ENCODE measurements around the gene MAPKAPK2. TPM values are rescaled to one million over a fixed set of nuclear protein-coding genes. Genes with fewer than 3 reads are reported as not detected.

MAPKAPK2 gene
- total RNA-seq, 1 experiment from 2014 or later: 51.1 TPM

DNA sequence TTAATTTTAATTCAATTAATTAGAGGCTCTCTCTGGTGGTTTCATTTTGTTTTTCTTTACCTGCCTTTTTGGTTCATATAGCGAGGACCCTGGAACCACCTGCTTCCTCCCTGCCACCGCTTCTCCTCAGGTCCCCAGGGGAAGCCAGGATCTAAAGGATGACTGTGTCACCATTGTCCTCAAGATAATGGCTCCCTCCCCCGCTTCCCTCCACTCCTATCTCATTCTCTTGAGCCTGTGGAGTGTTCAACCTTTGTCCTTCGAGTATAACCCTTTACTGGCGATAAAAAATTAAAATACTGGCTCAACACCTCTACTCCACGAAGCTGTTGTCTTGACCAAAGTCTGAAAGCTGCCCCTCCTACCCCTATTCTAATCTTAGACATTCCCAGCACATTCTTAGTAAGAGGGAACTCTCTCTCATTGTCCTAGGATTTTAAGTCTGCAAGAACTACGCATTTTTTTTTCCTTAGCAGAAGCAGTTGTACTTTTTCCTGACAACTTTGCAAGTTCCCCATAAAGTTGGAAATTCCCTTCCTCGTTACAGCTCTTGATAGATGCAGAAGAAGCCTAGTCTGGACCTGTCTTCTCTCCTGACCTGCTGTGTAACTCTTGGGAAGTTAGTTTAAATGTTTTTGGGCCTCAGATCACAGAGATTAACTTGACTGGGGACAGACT is 12.6 kb upstream of the MAPKAPK2 start:
- intact Hi-C loops (cut with micrococcal nuclease): no loop called here

More for the DNA sequence above, 12.6 kb upstream of the MAPKAPK2 start:
- no peaks in the 10 kb centered on the region for H3K36me3 ChIP-seq (ENCODE audit: control insufficient read depth in 1 of 2, insufficient read depth in 2 of 2, low read length in 2 of 2)
- no TSS peak for BruUV-seq (replicated peaks)
- ChIA-PET POLR2A (no interaction called here), RAD21 (ENCODE audit: low non-redundant PET in 1 of 2, low total read pairs in 2 of 2, uncharacterized antibody in 2 of 2, unreplicated experiment in 2 of 2) (no interaction called here), CTCF (interaction anchor here (0.8 to 3.4 kb wide), 4 partner anchors 8 to 41 kb away, joined by 3 to 21 read pairs (median 4); partner anchors contain the start of gene DYRK3)
- H3K4me2 ChIP-seq (ENCODE audit: low read length): no peak overlapping the region
- H3K9me2 ChIP-seq (ENCODE audit: insufficient read depth): no peaks in the 10 kb centered on the region
- H3K4me3 ChIP-seq (replicated peaks in 1 of 2; ENCODE audit: low read depth in 1 of 2, low read length in 2 of 2): no peak overlapping the region
- no peaks in the 10 kb centered on the region for H3K79me2 ChIP-seq (ENCODE audit: insufficient read depth, low read length)
- TF ChIP-seq TCF7L2 (IDR thresholded peaks at IDR 0.05; ENCODE audit: borderline replicate concordance, extremely low read depth, insufficient read depth, insufficient read length) (no peak), SIN3A (IDR thresholded peaks at IDR 0.05; ENCODE audit: low read depth) (no peak), ZFX (IDR thresholded peaks at IDR 0.05) (no peak), EZH2phosphoT487 (IDR thresholded peaks at IDR 0.05; ENCODE audit: borderline replicate concordance) (no peak), CEBPB (IDR thresholded peaks at IDR 0.05; ENCODE audit: low read depth) (no peak), YY1 (IDR thresholded peaks at IDR 0.05; ENCODE audit: extremely low read depth, insufficient replicate concordance, low read depth, low read length) (no peak), FOSL1 (IDR thresholded peaks at IDR 0.05; ENCODE audit: low read depth) (no peak), SRF (IDR thresholded peaks at IDR 0.05; ENCODE audit: low read depth) (no peak), JUND (IDR thresholded peaks at IDR 0.05) (no peak), EGR1 (IDR thresholded peaks at IDR 0.05; ENCODE audit: low read depth) (no peak), EZH2 (IDR thresholded peaks at IDR 0.05) (no peak), CBX3 (IDR thresholded peaks at IDR 0.05; ENCODE audit: low read depth) (no peak), POLR2AphosphoS5 (IDR thresholded peaks at IDR 0.05; ENCODE audit: low read depth, low read length) (no peak), ZNF274 (IDR thresholded peaks at IDR 0.05; ENCODE audit: low read depth, low read length) (no peak), ELF1 (IDR thresholded peaks at IDR 0.05; ENCODE audit: borderline replicate concordance, low read depth) (no peak), RAD21 (IDR thresholded peaks at IDR 0.05; ENCODE audit: low read depth) (no peak)
- TF ChIP-seq, protein P1, sequence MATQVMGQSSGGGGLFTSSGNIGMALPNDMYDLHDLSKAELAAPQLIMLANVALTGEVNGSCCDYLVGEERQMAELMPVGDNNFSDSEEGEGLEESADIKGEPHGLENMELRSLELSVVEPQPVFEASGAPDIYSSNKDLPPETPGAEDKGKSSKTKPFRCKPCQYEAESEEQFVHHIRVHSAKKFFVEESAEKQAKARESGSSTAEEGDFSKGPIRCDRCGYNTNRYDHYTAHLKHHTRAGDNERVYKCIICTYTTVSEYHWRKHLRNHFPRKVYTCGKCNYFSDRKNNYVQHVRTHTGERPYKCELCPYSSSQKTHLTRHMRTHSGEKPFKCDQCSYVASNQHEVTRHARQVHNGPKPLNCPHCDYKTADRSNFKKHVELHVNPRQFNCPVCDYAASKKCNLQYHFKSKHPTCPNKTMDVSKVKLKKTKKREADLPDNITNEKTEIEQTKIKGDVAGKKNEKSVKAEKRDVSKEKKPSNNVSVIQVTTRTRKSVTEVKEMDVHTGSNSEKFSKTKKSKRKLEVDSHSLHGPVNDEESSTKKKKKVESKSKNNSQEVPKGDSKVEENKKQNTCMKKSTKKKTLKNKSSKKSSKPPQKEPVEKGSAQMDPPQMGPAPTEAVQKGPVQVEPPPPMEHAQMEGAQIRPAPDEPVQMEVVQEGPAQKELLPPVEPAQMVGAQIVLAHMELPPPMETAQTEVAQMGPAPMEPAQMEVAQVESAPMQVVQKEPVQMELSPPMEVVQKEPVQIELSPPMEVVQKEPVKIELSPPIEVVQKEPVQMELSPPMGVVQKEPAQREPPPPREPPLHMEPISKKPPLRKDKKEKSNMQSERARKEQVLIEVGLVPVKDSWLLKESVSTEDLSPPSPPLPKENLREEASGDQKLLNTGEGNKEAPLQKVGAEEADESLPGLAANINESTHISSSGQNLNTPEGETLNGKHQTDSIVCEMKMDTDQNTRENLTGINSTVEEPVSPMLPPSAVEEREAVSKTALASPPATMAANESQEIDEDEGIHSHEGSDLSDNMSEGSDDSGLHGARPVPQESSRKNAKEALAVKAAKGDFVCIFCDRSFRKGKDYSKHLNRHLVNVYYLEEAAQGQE (IDR thresholded peaks at IDR 0.05; ENCODE audit: low read depth): no peak
- TF ChIP-seq, protein P2, sequence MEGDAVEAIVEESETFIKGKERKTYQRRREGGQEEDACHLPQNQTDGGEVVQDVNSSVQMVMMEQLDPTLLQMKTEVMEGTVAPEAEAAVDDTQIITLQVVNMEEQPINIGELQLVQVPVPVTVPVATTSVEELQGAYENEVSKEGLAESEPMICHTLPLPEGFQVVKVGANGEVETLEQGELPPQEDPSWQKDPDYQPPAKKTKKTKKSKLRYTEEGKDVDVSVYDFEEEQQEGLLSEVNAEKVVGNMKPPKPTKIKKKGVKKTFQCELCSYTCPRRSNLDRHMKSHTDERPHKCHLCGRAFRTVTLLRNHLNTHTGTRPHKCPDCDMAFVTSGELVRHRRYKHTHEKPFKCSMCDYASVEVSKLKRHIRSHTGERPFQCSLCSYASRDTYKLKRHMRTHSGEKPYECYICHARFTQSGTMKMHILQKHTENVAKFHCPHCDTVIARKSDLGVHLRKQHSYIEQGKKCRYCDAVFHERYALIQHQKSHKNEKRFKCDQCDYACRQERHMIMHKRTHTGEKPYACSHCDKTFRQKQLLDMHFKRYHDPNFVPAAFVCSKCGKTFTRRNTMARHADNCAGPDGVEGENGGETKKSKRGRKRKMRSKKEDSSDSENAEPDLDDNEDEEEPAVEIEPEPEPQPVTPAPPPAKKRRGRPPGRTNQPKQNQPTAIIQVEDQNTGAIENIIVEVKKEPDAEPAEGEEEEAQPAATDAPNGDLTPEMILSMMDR (IDR thresholded peaks at IDR 0.05 in 2 of 3, conservative IDR thresholded peaks at IDR 0.05 in 1 of 3; ENCODE audit: borderline replicate concordance in 1 of 3, insufficient read depth in 1 of 3, low read depth in 2 of 3, low read length in 2 of 3): no peak
- TF ChIP-seq, protein P3, sequence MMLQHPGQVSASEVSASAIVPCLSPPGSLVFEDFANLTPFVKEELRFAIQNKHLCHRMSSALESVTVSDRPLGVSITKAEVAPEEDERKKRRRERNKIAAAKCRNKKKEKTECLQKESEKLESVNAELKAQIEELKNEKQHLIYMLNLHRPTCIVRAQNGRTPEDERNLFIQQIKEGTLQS (IDR thresholded peaks at IDR 0.05): no peak
- TF ChIP-seq, protein P4, sequence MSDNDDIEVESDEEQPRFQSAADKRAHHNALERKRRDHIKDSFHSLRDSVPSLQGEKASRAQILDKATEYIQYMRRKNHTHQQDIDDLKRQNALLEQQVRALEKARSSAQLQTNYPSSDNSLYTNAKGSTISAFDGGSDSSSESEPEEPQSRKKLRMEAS (IDR thresholded peaks at IDR 0.05): no peak
- no peaks in the 10 kb centered on the region for H3K9me3 ChIP-seq (ENCODE audit: control insufficient read depth in 1 of 2, insufficient read depth in 1 of 2, low read depth in 1 of 2, low read length in 2 of 2)
- no peak overlapping the region for H3K9ac ChIP-seq (ENCODE audit: low read length)
- peaks cover 0 to 3% of the 10 kb centered on the region in 2 experiments; a peak in 1 of 4 replicates for H3K4me1 ChIP-seq (ENCODE audit: control insufficient read depth in 1 of 2, insufficient read depth in 2 of 2, low read length in 2 of 2)
- DNase-seq (ENCODE audit: low read depth, low spot score): no peak
- no peak for ATAC-seq
- no peak overlapping the region for H3K27ac ChIP-seq (ENCODE audit: low read depth, low read length)
- H4K20me1 ChIP-seq (ENCODE audit: insufficient read depth): no peaks in the 10 kb centered on the region
- H2AFZ ChIP-seq (ENCODE audit: low read depth, low read length, poor library complexity, severe bottlenecking): no peak overlapping the region
- no peaks in the 10 kb centered on the region for H3K27me3 ChIP-seq (ENCODE audit: insufficient read depth, low read length)
